ENCODE data around the gene TMEM131. TPM values are rescaled to one million over a fixed set of nuclear protein-coding genes. Genes with fewer than 3 reads are reported as not detected.

The TMEM131 gene
- total and polyA plus RNA-seq, 7 experiments from 2014 or later, result 10.6 to 46.4 (median 40.5) TPM

DNA sequence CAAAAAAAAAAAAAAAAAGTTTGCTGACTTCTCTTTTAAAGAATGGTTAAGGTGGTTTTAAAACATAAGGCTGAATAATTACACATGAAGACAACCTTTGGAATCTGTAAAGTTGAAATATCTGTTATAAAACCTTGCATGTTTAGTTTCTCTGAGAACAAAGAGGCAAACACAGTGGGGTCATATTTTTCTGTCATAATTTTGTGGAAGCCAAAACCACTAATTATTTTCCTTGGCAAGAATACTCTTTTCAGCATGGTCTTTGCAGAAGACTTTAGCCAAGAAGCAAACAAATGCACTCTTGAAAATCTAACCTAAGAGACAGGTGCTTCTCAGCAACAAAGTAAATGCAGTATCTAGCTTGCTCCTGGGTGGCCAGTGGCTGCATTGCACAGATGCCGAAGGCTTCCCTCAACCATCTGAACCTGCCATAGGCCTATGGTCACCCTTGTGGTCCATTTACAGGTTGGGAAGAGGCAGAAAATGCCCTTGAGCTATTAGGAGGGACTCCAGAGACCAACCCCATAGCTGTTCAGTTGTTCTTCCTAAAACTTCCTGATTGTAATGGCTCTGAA is 237.5 kb downstream of the TMEM131 start:
- peaks cover 0 to 45% (median 21%) of the 10 kb centered on the region in 5 donors for H3K36me3 Mint-ChIP-seq
- peaks cover 14 to 46% (median 32%) of the 10 kb centered on the region in 7 donors for H3K4me1 Mint-ChIP-seq
- Histone ChIP-seq H3K27me3 (ENCODE audit: control insufficient read depth in 2 of 2, insufficient read depth in 2 of 2, low read length in 2 of 2) (no peaks in the 10 kb centered on the region), H3K4me3 (ENCODE audit: low read length) (no peak overlapping the region), H3K9me3 (ENCODE audit: control insufficient read depth in 2 of 3, low read length in 3 of 3) (no peaks in the 10 kb centered on the region), H3K36me3 (ENCODE audit: control insufficient read depth in 2 of 3, insufficient read depth in 3 of 3, low read length in 3 of 3) (peaks cover 0 to 68% (median 8%) of the 10 kb centered on the region in 3 experiments), H3K4me1 (ENCODE audit: control insufficient read depth in 2 of 2, insufficient read depth in 2 of 2, low read length in 2 of 2) (peaks cover 12 to 23% of the 10 kb centered on the region in 2 donors), H3K27ac (ENCODE audit: low read depth, low read length) (no peak overlapping the region)
- DNase-seq (no peak), ATAC-seq (no peak)
- peak overlapping the region in 1 of 10 donors; percentile 34 for H3K4me3 Mint-ChIP-seq
- intact Hi-C loops (cut with micrococcal nuclease), result no loop called here
- POLR2A ChIA-PET, result interaction anchor here (1.6 kb wide), 1 partner anchor 44 kb away, joined by 5 read pairs; no protein-coding TSS in a partner anchor
- no peaks in the 10 kb centered on the region for H3K27me3 Mint-ChIP-seq
- H3K9me3 Mint-ChIP-seq, result no peaks in the 10 kb centered on the region
- H3K27ac Mint-ChIP-seq, result peak overlapping the region in 6 of 9 donors; percentile 9 to 45 (median 16)
- CTCF ChIA-PET, result no interaction called here

DNA sequence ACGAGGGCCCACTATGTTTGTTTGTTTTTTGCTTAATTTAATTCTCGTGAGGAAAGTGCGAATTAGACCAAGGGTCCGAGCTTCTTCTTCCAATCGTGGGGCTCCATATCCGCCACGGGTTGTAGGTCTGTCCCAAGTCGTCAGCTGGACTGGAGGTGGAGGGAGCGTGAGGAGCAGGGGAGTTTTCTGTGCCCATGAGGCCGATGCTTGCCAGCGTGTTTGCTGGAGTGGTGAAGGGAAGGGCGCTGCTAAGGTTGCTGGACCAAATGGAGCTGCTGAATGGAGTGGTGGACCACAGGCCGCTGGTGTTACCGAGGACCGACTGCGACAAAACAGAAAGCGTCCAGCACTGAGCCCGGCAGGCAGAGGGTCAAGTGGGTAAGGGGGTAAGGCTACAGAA is 238.7 kb downstream of the TMEM131 start:
- CTCF ChIA-PET, result no interaction called here
- Mint-ChIP-seq H3K27me3 (no peaks in the 10 kb centered on the region), H3K36me3 (peaks cover 0 to 46% (median 21%) of the 10 kb centered on the region in 5 donors), H3K4me1 (peaks cover 10 to 39% (median 30%) of the 10 kb centered on the region in 7 donors), H3K27ac (peak overlapping the region in 4 of 9 donors; percentile 25 to 60 (median 41)), H3K4me3 (no peak overlapping the region), H3K9me3 (no peaks in the 10 kb centered on the region)
- intact Hi-C loops (cut with micrococcal nuclease), result no loop called here
- POLR2A ChIA-PET, result interaction anchor here (1.0 kb wide), 1 partner anchor 17 kb away, joined by 3 read pairs; no protein-coding TSS in a partner anchor
- H3K27ac ChIP-seq (ENCODE audit: low read depth, low read length), result no peak overlapping the region
- H3K4me1 ChIP-seq (ENCODE audit: control insufficient read depth in 2 of 2, insufficient read depth in 2 of 2, low read length in 2 of 2), result peaks cover 12 to 23% of the 10 kb centered on the region in 2 donors
- H3K27me3 ChIP-seq (ENCODE audit: control insufficient read depth in 2 of 2, insufficient read depth in 2 of 2, low read length in 2 of 2), result no peaks in the 10 kb centered on the region
- ATAC-seq (no peak), DNase-seq (no peak)
- H3K36me3 ChIP-seq (ENCODE audit: control insufficient read depth in 2 of 3, insufficient read depth in 3 of 3, low read length in 3 of 3), result peaks cover under 1 to 58% (median 8%) of the 10 kb centered on the region in 3 experiments
- H3K9me3 ChIP-seq (ENCODE audit: control insufficient read depth in 2 of 3, low read length in 3 of 3), result no peaks in the 10 kb centered on the region
- H3K4me3 ChIP-seq (ENCODE audit: low read length), result no peak overlapping the region

DNA sequence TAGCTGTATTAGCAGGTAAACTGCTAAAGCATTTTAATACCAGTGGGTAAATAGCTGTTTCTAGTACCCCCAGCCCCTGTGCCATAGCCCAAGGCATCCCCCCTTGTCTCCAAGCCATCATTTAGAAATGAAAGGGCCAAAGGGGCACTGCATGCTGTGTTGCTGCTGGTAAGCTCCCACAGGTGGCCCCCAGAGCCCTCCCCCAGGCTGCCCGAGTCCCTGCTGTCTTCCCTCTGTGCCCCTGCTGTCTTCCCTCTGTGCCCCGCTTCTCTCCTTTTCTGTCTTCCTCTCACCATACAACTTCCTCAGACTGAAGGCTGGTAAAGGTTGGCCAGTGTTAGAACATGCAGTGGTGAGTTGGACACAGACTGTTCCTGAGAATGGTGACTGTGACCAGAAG is 240.3 kb downstream of the TMEM131 start:
- H3K27me3 Mint-ChIP-seq, result no peaks in the 10 kb centered on the region
- no peak overlapping the region for H3K4me3 ChIP-seq (ENCODE audit: low read length)
- no peak overlapping the region for H3K27ac ChIP-seq (ENCODE audit: low read depth, low read length)
- POLR2A ChIA-PET, result no interaction called here
- intact Hi-C loops (cut with micrococcal nuclease), result no loop called here
- H3K27ac Mint-ChIP-seq, result peak overlapping the region in 2 of 9 donors; percentile 17 to 26
- peaks cover 5 to 42% (median 6%) of the 10 kb centered on the region in 3 experiments for H3K36me3 ChIP-seq (ENCODE audit: control insufficient read depth in 2 of 3, insufficient read depth in 3 of 3, low read length in 3 of 3)
- no peak for DNase-seq
- H3K4me1 ChIP-seq (ENCODE audit: control insufficient read depth in 2 of 2, insufficient read depth in 2 of 2, low read length in 2 of 2), result peaks cover 7 to 11% of the 10 kb centered on the region in 2 donors
- no peak for ATAC-seq
- no peaks in the 10 kb centered on the region for H3K27me3 ChIP-seq (ENCODE audit: control insufficient read depth in 2 of 2, insufficient read depth in 2 of 2, low read length in 2 of 2)
- H3K9me3 Mint-ChIP-seq, result no peaks in the 10 kb centered on the region
- no peak overlapping the region for H3K4me3 Mint-ChIP-seq
- no peaks in the 10 kb centered on the region for H3K9me3 ChIP-seq (ENCODE audit: control insufficient read depth in 2 of 3, low read length in 3 of 3)
- H3K36me3 Mint-ChIP-seq, result peaks cover 0 to 39% (median 17%) of the 10 kb centered on the region in 5 donors
- CTCF ChIA-PET, result interaction anchor here (0.6 to 1.2 kb wide), 2 partner anchors 55 to 276 kb away, joined by 3 read pairs; no protein-coding TSS in a partner anchor
- H3K4me1 Mint-ChIP-seq, result peaks cover 5 to 23% (median 16%) of the 10 kb centered on the region in 7 donors

DNA sequence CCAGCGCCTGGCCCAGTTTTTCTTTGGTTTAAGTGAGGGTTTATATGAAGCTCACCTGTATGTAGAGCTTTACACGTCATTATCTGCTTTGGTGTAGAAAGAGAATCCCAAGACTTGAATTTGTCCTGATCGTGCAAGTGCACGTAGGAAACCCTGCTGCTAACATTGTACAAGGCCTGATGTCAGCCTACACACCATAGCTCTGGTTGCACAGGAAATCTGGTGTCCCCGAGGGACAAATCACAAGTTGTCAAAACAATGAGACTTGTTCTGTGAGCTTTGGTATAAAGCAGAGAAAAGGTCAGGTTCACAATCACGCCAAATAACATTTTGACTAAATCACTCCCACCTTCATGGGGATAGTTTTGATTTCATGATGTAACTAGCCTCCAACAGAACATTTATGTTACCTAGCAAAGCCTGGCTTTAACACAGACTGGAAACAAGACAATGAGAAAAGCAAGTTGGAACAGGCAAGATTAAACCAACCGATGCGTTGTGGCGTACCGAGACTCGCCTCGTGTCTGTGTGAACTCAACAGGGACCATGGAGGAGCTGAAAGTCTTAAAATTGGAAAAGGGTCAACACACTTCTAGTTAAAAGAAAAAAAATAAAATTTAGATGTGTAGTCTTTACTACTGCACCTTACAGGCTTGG is 240.9 kb downstream of the TMEM131 start:
- peak overlapping the region in 1 of 9 donors; percentile 71 for H3K27ac Mint-ChIP-seq
- H3K36me3 ChIP-seq (ENCODE audit: control insufficient read depth in 2 of 3, insufficient read depth in 3 of 3, low read length in 3 of 3), result peaks cover 3 to 35% (median 5%) of the 10 kb centered on the region in 3 experiments

DNA sequence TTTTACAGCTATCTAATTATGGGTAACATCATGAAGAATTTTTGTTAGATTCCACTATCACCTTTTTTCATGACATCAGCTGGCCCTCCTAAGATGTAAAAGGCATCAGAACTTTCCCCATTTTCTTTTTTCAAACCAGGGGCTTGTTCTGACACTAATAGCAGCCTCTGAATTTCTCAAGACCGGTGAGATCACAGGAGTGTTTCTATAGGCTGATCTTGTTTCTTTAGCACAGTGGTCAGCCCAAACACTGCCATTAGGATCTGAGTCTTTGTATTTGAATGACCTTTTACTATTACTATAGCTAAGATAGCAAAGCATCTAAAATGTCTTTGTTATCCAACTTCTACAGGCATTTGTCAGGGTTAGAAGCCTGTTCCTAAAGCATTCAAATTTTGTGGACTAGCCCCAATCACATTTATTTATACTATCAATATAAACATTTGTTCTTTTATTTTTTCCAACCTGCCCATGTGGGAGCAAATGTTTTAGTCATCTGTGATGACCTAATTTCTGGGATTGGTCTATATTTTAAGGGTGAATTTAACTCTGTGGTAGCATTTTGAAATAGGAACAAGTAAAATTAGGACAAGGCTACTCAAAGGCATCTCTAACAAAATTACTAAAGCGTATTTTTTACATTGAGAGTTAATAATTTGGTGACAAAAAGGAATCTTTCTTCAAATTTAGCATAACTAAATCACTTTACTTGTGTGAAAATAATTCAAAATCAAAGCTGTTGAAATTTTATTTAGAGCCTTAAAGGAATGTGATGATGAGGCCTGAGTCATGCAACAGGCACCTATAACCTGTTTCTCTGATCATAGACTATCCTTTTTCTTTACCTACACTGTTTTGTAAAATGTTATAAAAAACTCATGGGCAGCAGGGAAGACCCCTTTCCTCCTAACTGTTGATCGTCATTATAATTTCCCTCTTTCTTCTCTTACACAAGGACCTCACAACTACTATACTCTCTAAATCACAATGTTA is 243.1 kb downstream of the TMEM131 start:
- Histone ChIP-seq H3K9me3 (ENCODE audit: control insufficient read depth in 2 of 3, low read length in 3 of 3) (no peaks in the 10 kb centered on the region), H3K27ac (ENCODE audit: low read depth, low read length) (no peak overlapping the region), H3K27me3 (ENCODE audit: control insufficient read depth in 2 of 2, insufficient read depth in 2 of 2, low read length in 2 of 2) (no peaks in the 10 kb centered on the region), H3K4me1 (ENCODE audit: control insufficient read depth in 2 of 2, insufficient read depth in 2 of 2, low read length in 2 of 2) (peaks cover 10% of the 10 kb centered on the region in 2 donors), H3K4me3 (ENCODE audit: low read length) (no peak overlapping the region), H3K36me3 (ENCODE audit: control insufficient read depth in 2 of 3, insufficient read depth in 3 of 3, low read length in 3 of 3) (peaks cover 0 to 18% (median 5%) of the 10 kb centered on the region in 3 experiments)
- peaks cover 0 to 23% (median 8%) of the 10 kb centered on the region in 5 donors for H3K36me3 Mint-ChIP-seq
- no peaks in the 10 kb centered on the region for H3K9me3 Mint-ChIP-seq
- intact Hi-C loops (cut with micrococcal nuclease), result no loop called here
- H3K4me3 Mint-ChIP-seq, result no peak overlapping the region
- DNase-seq (no peak), ATAC-seq (no peak)
- ChIA-PET CTCF (interaction anchor here (0.6 to 3.9 kb wide), 7 partner anchors 12 to 54 kb away, joined by 3 to 29 read pairs (median 5); no protein-coding TSS in a partner anchor), POLR2A (interaction anchor here (0.7 kb wide), 1 partner anchor 10 kb away, joined by 3 read pairs; no protein-coding TSS in a partner anchor)
- H3K27ac Mint-ChIP-seq, result peak overlapping the region in 2 of 9 donors; percentile 3 to 51
- no peaks in the 10 kb centered on the region for H3K27me3 Mint-ChIP-seq
- peaks cover 8 to 20% (median 14%) of the 10 kb centered on the region in 7 donors for H3K4me1 Mint-ChIP-seq

More for the DNA sequence above, 240.9 kb downstream of the TMEM131 start:
- Histone ChIP-seq H3K4me3 (ENCODE audit: low read length) (no peak overlapping the region), H3K27me3 (ENCODE audit: control insufficient read depth in 2 of 2, insufficient read depth in 2 of 2, low read length in 2 of 2) (no peaks in the 10 kb centered on the region), H3K27ac (ENCODE audit: low read depth, low read length) (no peak overlapping the region), H3K4me1 (ENCODE audit: control insufficient read depth in 2 of 2, insufficient read depth in 2 of 2, low read length in 2 of 2) (peaks cover under 1 to 7% of the 10 kb centered on the region in 2 donors), H3K9me3 (ENCODE audit: control insufficient read depth in 2 of 3, low read length in 3 of 3) (no peaks in the 10 kb centered on the region)
- intact Hi-C loops (cut with micrococcal nuclease), result no loop called here
- ChIA-PET POLR2A (no interaction called here), CTCF (interaction anchor here (0.6 to 1.2 kb wide), 2 partner anchors 55 to 276 kb away, joined by 3 read pairs; no protein-coding TSS in a partner anchor)
- peaks cover 0 to 16% (median 13%) of the 10 kb centered on the region in 7 donors for H3K4me1 Mint-ChIP-seq
- no peak for DNase-seq
- H3K4me3 Mint-ChIP-seq, result no peak overlapping the region
- no peaks in the 10 kb centered on the region for H3K27me3 Mint-ChIP-seq
- ATAC-seq, result no peak
- H3K9me3 Mint-ChIP-seq, result no peaks in the 10 kb centered on the region
- peaks cover 0 to 34% (median 12%) of the 10 kb centered on the region in 5 donors for H3K36me3 Mint-ChIP-seq

DNA sequence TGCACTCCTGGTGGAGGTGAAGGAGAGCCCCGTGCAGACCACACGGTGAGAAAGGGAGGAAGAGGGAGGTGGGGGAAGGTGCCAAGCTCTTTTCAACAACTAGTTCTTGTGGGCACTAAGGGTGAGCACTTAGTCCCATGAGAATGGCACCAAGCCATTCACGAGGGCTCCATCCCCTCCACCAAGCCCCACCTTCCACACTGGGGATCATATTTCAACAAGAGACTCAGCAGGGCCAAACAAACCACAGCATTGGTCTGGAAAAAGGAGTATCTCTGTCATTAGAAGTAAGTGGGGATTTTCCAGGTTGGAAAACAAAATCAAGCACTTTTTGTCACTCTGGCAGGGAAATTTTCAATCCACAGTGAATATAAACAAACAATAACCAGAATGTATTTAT is 244.0 kb downstream of the TMEM131 start:
- Histone ChIP-seq H3K36me3 (ENCODE audit: control insufficient read depth in 2 of 3, insufficient read depth in 3 of 3, low read length in 3 of 3) (peaks cover 0 to 9% (median 5%) of the 10 kb centered on the region in 3 experiments), H3K27ac (ENCODE audit: low read depth, low read length) (no peak overlapping the region), H3K4me1 (ENCODE audit: control insufficient read depth in 2 of 2, insufficient read depth in 2 of 2, low read length in 2 of 2) (peaks cover 10 to 18% of the 10 kb centered on the region in 2 donors), H3K27me3 (ENCODE audit: control insufficient read depth in 2 of 2, insufficient read depth in 2 of 2, low read length in 2 of 2) (no peaks in the 10 kb centered on the region), H3K9me3 (ENCODE audit: control insufficient read depth in 2 of 3, low read length in 3 of 3) (no peaks in the 10 kb centered on the region), H3K4me3 (ENCODE audit: low read length) (no peak overlapping the region)
- H3K27me3 Mint-ChIP-seq, result no peaks in the 10 kb centered on the region
- H3K9me3 Mint-ChIP-seq, result no peaks in the 10 kb centered on the region
- H3K27ac Mint-ChIP-seq, result peak overlapping the region in 2 of 9 donors; percentile 3 to 33
- intact Hi-C loops (cut with micrococcal nuclease), result no loop called here
- H3K4me1 Mint-ChIP-seq, result peaks cover 14 to 29% (median 22%) of the 10 kb centered on the region in 7 donors
- POLR2A ChIA-PET, result no interaction called here
- no peak for ATAC-seq
- peaks cover 0 to 14% (median 4%) of the 10 kb centered on the region in 5 donors for H3K36me3 Mint-ChIP-seq
- CTCF ChIA-PET, result interaction anchor here (0.6 to 3.9 kb wide), 4 partner anchors 17 to 53 kb away, joined by 3 to 29 read pairs (median 4); no protein-coding TSS in a partner anchor
- no peak for DNase-seq
- no peak overlapping the region for H3K4me3 Mint-ChIP-seq

Measured in naive thymus-derived CD4-positive, alpha-beta T cell (primary cell).